GM18873 (cell line): Measurements from ENCODE around the gene TST.

ENCODE experiments used
- ATAC-seq: cut with Tn5 transposase; IDR thresholded peaks from one replicate; pipeline ENCODE4 v1.9.1; 2021; ENCODE audit warnings: mild to moderate bottlenecking, moderate library complexity, moderate number of reproducible peaks; ENCODE audit not compliant: unreplicated experiment, low FRiP score

TST gene

DNA sequence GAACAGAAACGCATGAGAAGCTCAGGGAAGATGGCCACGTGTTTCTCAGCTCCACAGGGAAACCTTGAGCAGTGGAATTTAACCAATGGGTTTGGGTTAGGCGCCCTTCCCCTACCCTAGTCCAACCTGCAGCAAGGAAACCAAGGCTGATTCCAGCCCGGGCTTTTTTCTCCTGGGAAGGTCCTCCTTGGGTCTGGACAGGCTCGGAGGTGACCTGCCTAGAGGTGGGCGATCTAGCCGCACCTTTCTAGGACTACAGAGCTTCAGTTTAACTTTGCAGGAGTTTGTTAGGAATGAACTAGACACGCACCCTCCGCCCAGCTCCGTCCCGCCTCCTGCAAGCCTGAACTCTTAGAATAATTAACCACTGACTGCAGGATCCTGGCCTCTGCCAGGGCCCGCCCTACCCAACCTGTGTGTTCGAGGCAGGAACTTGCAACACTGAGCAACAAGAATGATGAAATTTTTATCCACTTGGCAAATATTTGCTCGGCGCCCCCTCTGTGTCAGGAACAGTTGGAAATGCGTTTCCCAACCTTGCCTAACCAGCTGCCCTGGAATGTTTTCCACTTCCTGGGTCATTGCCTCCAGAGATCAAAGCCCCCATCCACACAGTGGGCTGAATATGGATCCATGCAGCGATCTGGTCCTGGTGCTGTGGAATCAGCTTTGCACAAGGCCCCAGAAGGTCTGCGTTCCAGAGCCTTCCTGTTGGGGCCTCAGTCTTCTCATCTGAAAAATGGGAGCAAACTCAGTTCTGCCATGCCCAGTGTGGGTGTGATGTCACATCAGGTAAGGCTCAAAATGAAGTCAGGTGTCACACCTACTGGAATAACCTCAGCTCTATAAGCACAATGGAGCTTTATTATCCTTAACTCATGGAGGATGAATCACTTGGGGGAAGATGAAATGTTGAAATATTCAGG is 13.6 kb upstream of the TST start:
- no peak for ATAC-seq

- no peak for ATAC-seq
Observed at GRCh38 chr22:37032134-37032534, 12.9 kb upstream of the TST start.

DNA sequence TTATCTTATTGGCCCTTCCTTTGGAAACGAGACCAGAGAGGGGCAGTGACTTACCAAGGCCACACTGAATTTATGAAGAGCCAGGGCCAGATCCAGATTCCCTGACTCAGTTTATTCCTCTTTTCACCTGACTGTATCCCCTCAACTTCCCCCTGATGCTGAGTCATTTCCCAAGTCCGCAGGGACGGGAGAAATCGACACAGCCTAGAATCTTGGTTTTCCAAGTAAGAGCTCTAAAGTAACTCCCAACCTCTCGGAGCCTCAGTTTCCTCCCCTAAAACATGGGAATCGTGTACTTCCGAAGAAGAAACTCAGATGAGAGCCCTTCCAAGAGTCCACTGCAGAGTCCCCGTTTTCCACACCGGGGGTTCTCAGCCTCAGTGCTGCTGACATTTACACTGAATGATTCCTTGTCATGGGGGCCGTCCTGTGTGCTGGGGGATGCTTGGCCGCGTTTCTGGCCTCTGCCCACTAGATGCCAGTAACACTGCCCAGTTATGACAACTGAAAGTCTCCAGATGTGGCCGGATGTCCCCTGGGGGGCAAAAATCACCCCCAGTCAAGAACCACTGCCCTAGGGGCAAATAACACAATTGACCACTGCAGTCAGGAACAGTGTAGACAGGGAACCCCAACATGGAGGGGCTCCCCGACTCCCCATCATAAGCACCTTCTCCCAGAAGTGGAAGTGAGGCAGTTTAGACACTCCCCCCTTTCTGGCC is 11.5 kb upstream of the TST start:
- ATAC-seq, result no peak

DNA sequence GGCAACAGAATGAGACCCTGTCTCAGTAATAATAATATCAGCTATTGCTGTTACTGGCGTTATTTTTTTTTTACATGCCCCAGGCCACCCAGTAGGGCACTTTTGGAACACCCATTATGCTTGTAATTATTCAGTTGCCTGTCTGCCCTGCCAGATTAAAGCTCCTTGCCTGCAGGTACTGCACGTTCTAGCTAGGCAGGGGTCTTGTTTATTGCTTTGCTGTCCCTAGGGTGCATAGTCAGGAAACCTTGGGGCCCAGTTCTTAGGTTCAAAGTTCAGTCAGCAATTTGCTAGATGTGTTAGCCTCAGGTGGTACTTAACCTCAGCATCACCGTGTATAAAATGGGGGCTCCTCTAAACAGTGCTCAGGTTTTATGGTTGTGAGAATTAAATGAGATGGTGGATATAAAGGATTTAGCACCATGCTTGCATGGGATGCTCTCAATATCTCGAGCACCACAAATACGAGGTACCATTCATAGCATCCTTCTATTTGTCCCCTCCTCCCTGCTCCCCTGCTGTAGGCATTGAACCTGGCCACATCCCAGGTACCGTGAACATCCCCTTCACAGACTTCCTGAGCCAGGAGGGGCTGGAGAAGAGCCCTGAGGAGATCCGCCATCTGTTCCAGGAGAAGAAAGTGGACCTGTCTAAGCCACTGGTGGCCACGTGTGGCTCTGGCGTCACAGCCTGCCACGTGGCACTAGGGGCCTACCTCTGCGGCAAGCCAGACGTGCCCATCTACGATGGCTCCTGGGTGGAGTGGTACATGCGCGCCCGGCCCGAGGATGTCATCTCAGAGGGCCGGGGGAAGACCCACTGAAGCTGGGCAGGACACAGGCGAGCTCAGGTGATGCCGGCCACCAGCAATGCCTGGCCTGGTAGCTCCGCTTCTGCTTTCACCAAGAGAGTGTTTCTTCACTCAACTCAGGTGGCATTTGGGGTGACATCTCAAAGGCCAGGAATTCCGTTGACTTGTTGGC is 9.7 kb upstream of the TST start:
- ATAC-seq, result no peak

- ATAC-seq, result no peak
Observed at GRCh38 chr22:37027556-37027955, 8.3 kb upstream of the TST start.

DNA sequence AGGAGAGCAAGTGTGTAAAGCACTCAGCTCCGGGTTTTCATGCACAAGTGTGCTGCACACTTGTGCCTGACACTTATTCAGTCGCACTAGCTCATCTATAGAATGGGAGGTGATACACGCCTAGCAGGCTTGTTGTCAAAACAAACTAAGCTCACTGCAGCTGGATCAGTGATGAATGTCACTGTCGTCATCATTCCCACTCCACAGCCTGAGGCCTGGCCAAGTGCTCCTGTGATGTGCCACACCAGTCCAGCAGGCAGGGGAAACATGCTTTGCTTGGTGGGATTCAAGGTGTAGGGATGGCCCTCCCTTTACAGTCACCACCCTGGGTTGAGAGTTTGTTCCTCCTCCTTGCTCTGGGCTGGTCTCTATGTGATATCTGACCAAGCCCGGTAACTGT is 7.1 kb upstream of the TST start:
- no peak for ATAC-seq

DNA sequence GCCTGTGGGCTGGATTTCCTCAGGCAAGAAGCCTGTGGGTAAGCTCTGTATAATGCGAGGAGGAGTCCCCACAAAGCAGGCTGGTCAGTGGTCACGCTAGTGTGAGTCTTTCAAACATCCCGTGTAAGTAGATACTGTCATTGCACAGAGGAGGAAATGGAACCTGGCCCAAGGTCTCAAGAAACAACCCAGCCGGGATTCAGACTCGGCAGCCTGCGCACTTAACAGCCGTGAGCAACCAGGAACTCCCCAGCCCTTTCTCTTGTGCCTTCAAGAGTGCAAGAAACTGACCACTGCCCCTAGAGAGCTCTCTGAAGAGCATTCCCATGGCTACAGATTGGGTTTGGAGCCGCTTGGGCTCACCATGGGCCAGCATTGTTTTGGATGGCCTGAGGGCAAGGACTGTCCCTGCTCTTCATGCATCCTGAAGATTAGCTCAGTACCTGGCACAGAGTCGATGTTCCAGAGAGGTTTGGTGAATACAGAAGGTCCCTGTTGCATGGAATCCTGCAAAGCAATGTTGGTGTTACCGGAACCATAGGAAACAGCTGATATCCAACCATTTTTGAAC is 6.3 kb upstream of the TST start:
- ATAC-seq, result no peak

DNA sequence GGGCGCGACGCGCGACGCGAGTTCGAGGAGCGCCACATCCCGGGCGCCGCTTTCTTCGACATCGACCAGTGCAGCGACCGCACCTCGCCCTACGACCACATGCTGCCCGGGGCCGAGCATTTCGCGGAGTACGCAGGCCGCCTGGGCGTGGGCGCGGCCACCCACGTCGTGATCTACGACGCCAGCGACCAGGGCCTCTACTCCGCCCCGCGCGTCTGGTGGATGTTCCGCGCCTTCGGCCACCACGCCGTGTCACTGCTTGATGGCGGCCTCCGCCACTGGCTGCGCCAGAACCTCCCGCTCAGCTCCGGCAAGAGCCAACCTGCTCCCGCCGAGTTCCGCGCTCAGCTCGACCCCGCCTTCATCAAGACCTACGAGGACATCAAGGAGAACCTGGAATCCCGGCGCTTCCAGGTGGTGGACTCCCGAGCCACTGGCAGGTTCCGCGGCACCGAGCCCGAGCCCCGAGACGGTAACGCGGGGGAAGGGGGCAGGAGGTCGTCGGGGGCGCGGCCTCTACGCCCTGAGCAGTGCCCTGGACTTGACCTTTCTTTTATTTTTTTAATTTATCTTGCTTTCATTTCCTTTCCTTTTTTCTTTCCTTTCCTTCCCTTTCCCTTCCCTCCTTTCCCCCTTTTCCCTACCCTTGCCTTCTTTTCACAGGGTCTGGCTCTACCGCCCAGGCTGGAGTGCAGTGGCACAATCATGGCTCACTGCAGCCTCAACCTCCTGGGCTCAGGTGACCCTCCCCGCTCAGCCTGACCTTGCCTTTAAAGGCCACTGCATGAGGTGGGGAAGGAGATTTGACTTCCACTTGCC is 5.3 kb upstream of the TST start:
- no peak for ATAC-seq

DNA sequence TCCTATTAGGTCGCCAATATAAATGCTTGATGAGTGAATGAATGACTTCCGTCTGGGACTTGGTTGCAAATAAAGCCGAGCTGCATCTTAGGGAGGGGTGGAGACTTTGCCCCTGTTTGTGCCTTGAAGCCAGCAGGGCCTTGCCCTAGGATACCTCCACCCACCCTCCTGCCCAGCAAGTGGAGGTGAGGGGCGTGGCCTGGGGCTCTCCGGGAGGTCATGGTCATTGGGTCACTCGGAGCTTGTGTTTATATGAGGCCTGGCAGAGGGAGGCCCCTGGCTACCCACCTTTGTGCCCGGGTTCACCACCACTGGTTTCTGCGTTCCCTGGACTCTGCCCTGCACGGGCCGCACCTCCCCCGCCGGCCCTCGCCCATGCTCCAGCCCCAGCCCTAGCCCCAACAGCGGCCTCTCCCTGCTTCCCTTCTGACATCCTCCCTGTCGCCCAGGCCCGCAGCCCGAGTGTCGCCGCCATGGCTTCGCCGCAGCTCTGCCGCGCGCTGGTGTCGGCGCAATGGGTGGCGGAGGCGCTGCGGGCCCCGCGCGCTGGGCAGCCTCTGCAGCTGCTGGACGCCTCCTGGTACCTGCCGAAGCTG is 4.6 kb upstream of the TST start:
- ATAC-seq, result no peak

DNA sequence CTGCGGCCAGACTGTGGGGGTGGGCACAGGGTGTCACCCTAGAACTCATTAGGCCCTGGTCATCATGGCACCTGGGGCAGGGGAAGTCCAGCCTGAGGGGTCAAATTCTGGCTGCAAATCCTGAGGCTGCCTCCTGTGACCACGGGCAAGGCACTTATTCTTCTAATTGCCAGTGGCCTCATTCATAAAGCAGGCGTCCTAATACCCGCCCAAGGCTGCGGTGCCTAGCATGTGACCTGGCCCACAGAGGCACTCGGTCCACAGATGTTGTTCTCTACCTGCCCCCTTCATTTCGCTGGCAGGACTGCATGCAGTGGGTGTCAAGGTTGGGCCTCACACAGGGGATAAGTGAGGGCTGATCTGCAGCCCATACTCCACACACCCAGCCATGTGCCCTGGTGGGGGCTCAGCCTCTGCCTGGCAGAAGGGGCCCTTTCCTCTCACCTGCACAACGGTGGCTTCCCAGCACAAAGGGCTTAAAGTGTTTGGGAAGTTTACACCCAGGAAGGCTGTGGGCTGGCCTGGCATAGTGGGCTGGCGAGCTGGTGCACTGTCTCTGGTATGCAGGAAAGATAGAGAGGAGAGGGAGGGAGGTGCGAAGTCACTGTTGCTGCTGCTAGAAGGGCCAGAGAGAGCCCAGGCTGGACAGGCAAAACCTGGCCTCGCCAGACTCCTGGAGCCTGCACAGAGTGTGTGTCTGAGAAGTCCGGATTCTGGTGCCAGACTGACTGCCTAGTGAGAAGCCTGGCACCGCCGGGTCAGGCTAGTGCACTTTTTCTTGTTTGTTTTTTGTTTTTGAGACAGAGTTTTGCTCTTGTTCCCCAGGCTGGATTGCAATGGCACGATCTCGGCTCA is 3.5 kb upstream of the TST start:
- no peak for ATAC-seq

DNA sequence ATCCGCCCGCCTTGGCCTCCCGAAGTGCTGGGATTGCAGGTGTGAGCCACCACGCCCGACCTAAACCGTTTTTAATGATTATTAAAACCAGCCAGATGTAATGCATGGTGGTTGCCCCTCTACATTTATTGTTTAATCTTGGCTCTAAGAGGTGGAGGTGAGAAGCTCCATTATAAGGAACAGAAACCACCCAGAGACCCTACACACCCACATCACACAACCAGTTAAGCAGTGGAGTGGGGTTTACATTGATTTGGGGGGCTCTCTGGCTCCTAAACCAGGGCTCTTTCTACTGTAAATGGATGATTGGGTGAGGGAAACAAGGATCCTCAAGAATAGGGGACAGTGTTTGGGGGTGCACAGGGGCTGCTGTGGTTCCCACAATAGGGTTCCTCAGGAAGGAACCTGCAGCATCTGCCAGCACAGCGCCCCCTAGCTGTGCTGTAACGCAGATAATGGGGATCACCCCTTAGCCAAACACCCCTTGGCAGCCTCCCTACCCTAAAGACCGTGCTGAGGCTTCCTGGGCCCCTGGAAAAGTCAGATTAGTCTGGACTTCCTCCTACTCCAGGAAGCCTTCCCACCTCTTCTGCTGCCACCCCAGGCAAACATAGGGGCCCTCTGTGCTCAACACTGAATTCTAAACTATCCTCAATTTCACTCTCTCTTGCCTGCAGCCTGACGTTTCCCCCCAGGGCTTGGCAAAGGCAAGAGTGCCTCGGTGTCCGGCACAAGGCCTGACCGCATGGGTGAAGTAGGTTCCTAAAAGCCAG is 2.6 kb upstream of the TST start:
- no peak for ATAC-seq

DNA sequence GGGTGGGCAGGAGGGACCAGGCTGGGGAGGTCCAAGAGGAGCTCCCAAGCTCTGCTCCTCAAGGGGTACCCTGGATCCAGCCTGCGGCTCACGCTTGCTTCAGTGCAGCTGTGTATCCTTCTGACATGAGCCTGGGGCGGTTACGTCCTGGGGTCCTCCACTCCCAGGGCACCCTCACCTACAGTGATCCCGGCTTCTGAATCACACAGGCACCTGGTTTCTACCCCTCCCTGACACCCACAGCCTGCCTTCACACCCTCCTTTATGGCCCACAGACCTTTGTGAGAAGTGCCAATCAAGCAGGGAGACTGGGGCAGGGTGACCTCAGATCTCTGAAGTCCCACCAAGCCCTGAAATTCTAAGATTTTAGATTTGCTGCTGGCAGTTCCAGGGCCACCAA is 1.8 kb upstream of the TST start:
- ATAC-seq, result no peak

GRCh38 chr22:37020192-37020479 is 889 bp upstream of the TST start:
- ATAC-seq, result no peak

GRCh38 chr22:37018815-37019308 is 385 bp downstream of the TST start:
- no peak for ATAC-seq

DNA sequence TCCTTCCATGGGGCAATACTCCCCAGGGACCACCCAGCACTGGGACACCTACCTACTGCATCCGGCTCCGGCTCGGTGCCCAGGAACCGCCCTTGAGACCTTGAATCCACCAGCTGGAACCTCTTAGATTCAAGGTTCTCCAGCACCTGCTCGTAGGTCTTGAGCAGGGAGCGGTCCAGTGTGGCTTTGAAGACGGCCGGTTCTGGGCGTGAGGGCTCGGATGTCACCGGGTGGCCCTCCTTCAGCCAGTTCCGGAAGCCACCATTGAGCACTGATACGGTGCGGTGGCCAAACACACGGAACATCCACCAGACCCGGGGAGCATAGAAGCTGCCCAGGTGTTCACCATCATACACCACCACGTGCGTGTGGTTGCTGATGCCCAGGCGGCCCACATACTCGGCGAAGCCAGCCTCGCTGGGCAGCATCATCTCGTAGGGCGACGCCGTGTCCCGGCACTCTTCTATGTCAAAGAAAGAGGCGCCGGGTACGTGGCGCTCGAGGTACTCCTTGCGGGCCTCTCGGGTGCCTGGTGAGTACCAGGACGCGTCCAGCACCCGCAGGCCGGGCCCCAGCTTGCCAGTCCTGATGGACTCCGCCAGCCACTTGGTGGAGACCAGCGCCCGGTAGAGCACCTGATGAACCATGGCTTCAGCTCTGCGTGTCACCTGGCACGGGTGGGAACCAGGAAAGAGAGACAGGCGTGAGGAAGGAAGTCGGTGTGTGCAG is 997 bp downstream of the TST start:
- ATAC-seq, result no peak

- no peak for ATAC-seq
Observed at GRCh38 chr22:37017356-37017755, 1.9 kb downstream of the TST start.
